ENCODE data around the gene NF2.

The NF2 gene

DNA sequence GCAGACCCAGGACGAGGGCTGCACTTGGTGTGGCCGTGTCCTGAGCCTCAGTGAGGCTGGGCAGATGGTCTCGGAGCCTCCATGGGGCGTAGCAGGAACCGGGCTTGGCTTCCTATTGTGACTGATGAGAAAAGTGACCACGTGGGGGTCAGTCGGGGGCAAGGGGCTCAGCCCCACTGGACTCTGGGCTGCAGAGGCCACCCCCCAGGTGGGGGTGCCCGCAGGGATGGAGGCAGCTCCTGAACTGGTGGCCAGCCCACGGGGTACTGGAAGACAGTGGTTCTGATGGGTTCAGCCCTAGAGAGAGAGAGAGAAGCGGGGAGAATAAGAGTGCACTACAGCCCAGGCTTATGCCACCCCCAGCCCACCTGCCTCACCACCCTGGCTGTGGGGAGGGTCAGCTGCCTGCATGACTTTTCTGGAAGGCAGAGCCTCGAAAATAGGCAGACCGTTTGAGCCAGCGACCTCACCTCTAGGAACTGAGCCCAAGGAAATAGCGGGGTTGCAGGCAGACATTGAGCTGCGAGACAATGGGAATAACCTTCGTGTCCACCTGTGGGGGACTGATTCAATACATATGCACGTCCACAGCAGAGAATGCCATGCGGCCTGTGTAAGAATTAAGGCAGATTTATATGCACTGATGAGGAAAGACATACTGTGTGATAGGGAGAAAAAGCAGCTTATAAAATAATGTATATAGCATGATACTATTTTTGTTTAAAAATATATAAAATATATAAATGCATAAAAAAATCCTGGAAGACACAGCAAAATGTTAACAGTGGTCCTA lies 127.8 kb downstream of the NF2 start:
- DNase-seq (ENCODE audit: low read depth, low spot score), result no peak
- H3K4me3 ChIP-seq (ENCODE audit: low read length), result no peak overlapping the region

DNA sequence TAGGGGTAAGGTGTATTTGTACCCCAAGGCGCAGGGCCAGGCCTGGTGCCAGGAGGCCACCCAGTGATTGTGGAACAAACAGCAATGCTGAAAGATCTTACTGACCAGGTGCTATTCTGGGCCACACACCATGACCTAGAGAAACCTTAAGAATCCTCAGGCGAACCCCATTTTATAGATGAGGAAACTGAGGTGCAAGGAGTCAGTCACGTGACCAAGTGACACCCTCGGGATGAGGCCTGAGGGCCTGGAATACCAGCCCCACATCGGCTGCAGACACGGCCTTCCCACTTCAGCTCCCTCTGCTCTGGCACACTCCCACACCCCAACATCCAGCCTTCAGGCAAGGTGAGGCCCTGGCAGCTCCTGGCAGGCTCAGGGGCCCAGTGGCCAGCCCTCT lies 129.4 kb downstream of the NF2 start:
- no peak overlapping the region for H3K4me3 ChIP-seq (ENCODE audit: low read length)
- no peak for DNase-seq (ENCODE audit: low read depth, low spot score)

DNA sequence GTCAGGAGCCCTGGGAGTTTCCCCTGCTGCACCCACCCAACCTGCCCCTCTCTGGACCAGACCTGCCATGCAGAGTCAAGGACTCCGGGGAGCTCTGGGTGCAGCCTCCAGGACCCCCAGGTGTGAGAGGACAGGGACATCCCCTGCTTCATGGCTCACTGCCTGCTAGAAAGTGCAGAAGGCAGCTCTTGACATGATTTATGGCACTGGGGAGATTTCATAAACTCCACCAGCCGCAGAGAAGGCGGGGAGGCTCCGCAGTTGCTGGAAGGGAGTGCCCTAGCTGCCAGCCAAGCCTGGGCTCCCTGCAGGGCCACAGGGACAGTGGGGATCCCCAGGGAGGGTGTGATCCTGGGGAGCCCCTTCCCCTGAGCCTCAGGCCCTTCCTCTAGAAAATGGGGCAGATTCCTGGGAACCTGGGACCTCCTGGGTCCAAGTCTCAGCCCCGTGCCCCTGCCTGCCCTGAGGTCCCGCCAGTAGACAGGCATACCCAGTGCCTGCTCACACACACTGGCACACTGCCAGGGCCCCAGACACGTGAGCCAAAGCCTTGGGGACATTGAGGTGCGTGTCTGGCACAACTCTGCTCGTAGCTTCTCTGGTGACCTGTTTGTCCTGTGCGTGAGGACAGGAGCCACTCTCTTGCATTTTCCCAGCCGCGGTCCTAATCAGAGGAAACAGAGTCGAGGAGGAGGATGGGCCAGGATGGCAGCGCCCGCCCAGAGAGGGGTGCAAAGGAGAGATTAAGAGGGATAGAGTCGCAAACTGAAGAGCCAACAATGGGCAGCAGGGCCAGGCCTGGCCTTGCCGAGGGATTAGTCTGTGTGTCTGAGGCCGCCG lies 130.1 kb downstream of the NF2 start:
- no peak for DNase-seq (ENCODE audit: low read depth, low spot score)
- no peak overlapping the region for H3K4me3 ChIP-seq (ENCODE audit: low read length)

- H3K4me3 ChIP-seq (ENCODE audit: low read length), result no peak overlapping the region
- DNase-seq (ENCODE audit: low read depth, low spot score), result no peak
These were observed 131.0 kb downstream of the NF2 start for GRCh38 chr22:29734406-29734805.

DNA sequence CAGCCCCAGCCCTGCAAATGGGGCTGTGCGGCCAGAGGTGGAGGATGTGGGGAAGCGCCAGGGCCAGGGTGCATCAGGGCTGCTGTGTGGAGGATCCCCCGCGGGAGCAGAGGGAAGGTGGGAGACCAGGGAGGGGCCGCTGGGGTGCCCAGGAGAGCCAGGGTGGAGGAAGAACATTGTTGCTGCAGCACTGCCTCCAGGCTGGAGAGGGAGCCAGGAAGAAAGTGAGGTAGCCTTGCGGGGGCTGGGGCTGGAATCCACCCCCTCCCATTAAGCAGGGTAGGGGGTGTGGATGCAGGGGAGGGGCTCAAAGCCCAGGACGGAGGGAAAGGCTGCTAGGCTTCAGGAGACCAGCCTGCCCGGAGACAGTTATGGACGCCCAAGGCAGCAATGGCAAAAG lies 131.4 kb downstream of the NF2 start:
- DNase-seq (ENCODE audit: low read depth, low spot score), result no peak
- H3K4me3 ChIP-seq (ENCODE audit: low read length), result no peak overlapping the region

DNA sequence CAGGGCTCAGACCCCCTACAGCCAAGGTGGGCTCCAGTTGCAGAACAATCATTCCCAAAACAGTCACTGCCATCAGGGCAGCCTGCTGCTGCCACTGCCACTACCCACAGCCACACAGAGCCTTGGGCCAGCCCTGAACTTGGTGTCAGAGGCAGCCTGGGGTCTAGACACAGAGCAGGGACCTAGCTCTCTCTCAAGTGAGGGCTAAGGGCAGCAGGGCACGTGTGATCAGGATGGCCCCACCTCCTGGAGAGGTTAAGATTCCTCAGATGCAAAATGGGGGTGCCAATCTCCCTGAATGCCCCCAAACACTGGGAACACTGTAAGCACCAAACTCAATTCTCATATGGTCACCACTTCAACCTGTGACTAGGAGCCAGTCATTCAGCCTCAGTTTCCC lies 132.0 kb downstream of the NF2 start:
- no peak for DNase-seq (ENCODE audit: low read depth, low spot score)
- no peak overlapping the region for H3K4me3 ChIP-seq (ENCODE audit: low read length)

GRCh38 chr22:29737251-29738117 lies 134.1 kb downstream of the NF2 start:
- no peak for DNase-seq (ENCODE audit: low read depth, low spot score)
- H3K4me3 ChIP-seq (ENCODE audit: low read length), result no peak overlapping the region

DNA sequence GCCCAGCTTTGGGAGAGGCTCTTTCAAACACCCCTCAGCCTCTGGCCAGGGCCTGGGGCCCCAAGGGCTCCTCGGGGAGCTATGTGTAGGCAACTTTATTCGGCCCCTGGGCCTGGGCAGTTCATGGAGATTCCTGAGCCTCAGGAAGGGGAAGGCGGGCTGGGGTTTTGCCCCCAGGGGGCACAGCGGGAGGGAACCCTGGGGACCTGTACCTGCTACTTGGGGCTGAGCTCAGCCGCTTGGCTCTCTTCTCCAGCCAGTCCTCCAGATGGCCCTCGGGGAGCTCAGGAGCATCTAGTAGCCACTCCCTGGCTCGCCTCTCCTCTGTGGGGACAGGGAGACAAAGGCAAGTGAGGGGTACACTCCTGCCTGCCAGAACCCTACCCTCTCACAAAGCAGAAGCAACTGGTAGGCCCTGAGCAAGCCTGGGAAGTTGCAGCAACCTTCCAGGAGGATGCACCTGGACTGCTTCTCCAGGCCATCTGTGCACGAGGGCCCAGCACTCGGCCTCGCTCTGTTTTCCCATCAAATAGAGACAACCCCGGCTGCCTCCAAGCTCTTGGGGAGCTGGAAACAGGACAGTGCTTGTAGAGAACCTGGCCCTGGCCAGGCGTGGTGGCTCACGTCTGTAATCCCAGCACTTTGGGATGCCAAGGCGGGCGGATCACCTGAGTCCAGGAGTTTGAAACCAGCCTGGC lies 134.8 kb downstream of the NF2 start:
- H3K4me3 ChIP-seq (ENCODE audit: low read length), result no peak overlapping the region
- no peak for DNase-seq (ENCODE audit: low read depth, low spot score)

- DNase-seq (ENCODE audit: low read depth, low spot score), result no peak
- no peak overlapping the region for H3K4me3 ChIP-seq (ENCODE audit: low read length)
These were observed 136.0 kb downstream of the NF2 start for GRCh38 chr22:29739346-29739875.

DNA sequence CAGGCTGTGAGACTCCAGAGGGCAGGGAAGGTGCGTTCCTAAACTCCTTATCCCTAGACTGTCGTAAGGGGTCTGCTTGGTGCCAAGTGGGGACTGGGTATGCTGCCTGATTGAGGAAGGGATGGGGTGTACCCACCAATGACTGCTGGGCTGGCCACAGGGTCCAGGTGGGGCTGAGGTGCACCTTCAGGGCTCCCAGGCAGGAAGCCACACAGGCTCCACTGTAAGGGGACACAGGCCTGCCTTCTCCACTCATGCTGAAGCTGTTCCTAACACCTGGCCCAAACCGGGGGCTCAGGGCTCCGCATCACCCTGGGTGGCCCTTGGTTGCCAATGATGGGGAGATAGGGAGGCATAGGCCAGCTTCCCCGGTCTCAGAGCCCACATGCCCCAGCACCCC lies 136.8 kb downstream of the NF2 start:
- DNase-seq (ENCODE audit: low read depth, low spot score), result no peak
- no peak overlapping the region for H3K4me3 ChIP-seq (ENCODE audit: low read length)

DNA sequence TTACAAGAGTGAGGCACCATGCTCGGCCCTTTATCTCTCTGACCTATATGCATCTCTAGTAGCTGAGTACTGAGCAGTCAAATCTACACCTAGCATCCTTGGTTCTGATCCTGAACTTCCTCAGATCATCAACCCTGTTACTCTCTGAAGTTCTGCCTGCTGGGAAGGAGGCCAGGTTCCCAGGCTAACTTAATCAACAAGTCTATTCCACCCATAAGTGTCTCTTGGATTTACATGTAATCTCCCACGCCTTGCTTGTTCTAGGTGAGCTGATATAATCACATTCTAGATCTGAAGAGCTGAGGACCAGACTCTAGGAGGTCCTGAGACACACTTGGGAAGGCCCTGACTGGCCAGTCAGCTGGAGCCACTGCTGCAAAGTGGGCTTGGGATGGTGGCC lies 138.5 kb downstream of the NF2 start:
- peak overlapping the region; percentile 1; the same call in 1 of the 2 replicates for H3K4me3 ChIP-seq (ENCODE audit: low read length)
- no peak for DNase-seq (ENCODE audit: low read depth, low spot score)

GRCh38 chr22:29742326-29742725 lies 138.9 kb downstream of the NF2 start:
- DNase-seq (ENCODE audit: low read depth, low spot score), result peak; percentile 87
- peak overlapping the region; percentile 1; the same call in 1 of the 2 replicates for H3K4me3 ChIP-seq (ENCODE audit: low read length)

DNA sequence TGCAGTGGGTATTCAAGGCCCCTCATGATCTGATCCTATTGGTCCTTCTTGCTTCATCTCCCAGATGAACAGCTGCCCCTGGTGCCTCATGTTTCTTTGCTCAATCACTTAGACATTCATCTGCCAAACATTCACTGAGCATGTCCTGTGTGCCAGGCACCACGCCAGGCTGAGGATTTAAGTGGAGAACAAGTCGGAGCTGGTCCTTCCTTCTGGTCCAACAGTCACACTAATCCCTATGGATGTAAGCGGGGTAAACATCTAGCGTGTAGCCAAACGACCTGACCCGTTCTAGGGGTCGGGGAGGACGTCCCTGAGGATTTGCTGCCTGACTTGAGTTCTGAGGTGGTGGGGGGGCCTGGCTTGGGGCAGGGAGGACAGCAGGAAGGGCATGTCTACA lies 141.5 kb downstream of the NF2 start:
- no peak for DNase-seq (ENCODE audit: low read depth, low spot score)
- H3K4me3 ChIP-seq (ENCODE audit: low read length), result no peak overlapping the region

DNA sequence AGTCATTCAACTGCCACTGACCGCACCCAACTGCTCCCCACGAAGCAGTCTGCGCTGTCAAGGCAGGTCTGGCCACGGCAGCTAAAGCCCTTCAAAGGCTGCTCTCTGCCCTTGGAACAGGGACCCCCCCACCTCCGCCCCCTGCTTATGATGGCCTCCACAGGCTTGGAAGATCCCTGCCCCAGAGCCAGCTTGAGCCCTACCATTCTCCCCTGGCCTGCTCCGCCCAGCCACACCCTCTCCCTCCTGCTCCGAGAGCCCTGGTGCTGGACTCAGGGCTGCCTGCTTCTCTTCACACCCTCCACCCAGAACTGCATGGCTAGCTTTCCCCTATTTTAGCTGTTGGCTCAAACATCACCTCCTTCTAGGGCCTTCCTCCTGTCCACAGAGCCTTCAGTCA lies 144.4 kb downstream of the NF2 start:
- no peak for DNase-seq (ENCODE audit: low read depth, low spot score)
- H3K4me3 ChIP-seq (ENCODE audit: low read length), result no peak overlapping the region

All from Jurkat, Clone E6-1 (cell line).